ENCODE results near the gene ZNF521. TPM values are rescaled to one million over a fixed set of nuclear protein-coding genes. Genes with fewer than 3 reads are reported as not detected.

ZNF521 gene
- total and polyA plus RNA-seq, 2 experiments from 2014 or later, result 3.1 to 9.2 TPM

- Histone ChIP-seq H3K9me2 (ENCODE audit: insufficient read depth) (no peaks in the 10 kb centered on the region), H3K36me3 (ENCODE audit: insufficient read depth) (no peaks in the 10 kb centered on the region), H3K4me3 (no peak overlapping the region), H2AFZ (no peak overlapping the region), H3K27me3 (ENCODE audit: insufficient read depth) (no peaks in the 10 kb centered on the region), H3K79me2 (replicated peaks; ENCODE audit: insufficient read depth) (no peaks in the 10 kb centered on the region), H3F3A (replicated peaks; ENCODE audit: low read depth) (no peaks in the 10 kb centered on the region), H4K20me1 (replicated peaks; ENCODE audit: insufficient read depth) (no peaks in the 10 kb centered on the region), H3K27ac (ENCODE audit: low read depth) (no peak overlapping the region), H3K4me1 (ENCODE audit: insufficient read depth) (no peaks in the 10 kb centered on the region), H3K4me2 (no peak overlapping the region)
- DNase-seq (ENCODE audit: low spot score), result no peak
- Mint-ChIP-seq H3K27me3 (ENCODE audit: insufficient read depth, low read depth, poor library complexity) (no peaks in the 10 kb centered on the region), H3K27ac (no peak overlapping the region; the same call in 1 of the 2 replicates), H3K9me3 (no peaks in the 10 kb centered on the region), H3K4me3 (no peak overlapping the region), H3K4me1 (peaks cover 5% of the 10 kb centered on the region; the same call in 1 of the 3 replicates), H3K36me3 (ENCODE audit: low read depth) (no peaks in the 10 kb centered on the region)
- ATAC-seq, result no peak
- TF ChIP-seq, protein P1, sequence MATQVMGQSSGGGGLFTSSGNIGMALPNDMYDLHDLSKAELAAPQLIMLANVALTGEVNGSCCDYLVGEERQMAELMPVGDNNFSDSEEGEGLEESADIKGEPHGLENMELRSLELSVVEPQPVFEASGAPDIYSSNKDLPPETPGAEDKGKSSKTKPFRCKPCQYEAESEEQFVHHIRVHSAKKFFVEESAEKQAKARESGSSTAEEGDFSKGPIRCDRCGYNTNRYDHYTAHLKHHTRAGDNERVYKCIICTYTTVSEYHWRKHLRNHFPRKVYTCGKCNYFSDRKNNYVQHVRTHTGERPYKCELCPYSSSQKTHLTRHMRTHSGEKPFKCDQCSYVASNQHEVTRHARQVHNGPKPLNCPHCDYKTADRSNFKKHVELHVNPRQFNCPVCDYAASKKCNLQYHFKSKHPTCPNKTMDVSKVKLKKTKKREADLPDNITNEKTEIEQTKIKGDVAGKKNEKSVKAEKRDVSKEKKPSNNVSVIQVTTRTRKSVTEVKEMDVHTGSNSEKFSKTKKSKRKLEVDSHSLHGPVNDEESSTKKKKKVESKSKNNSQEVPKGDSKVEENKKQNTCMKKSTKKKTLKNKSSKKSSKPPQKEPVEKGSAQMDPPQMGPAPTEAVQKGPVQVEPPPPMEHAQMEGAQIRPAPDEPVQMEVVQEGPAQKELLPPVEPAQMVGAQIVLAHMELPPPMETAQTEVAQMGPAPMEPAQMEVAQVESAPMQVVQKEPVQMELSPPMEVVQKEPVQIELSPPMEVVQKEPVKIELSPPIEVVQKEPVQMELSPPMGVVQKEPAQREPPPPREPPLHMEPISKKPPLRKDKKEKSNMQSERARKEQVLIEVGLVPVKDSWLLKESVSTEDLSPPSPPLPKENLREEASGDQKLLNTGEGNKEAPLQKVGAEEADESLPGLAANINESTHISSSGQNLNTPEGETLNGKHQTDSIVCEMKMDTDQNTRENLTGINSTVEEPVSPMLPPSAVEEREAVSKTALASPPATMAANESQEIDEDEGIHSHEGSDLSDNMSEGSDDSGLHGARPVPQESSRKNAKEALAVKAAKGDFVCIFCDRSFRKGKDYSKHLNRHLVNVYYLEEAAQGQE (IDR thresholded peaks at IDR 0.05; ENCODE audit: unreplicated experiment), result no peak
- TF ChIP-seq, protein P2, sequence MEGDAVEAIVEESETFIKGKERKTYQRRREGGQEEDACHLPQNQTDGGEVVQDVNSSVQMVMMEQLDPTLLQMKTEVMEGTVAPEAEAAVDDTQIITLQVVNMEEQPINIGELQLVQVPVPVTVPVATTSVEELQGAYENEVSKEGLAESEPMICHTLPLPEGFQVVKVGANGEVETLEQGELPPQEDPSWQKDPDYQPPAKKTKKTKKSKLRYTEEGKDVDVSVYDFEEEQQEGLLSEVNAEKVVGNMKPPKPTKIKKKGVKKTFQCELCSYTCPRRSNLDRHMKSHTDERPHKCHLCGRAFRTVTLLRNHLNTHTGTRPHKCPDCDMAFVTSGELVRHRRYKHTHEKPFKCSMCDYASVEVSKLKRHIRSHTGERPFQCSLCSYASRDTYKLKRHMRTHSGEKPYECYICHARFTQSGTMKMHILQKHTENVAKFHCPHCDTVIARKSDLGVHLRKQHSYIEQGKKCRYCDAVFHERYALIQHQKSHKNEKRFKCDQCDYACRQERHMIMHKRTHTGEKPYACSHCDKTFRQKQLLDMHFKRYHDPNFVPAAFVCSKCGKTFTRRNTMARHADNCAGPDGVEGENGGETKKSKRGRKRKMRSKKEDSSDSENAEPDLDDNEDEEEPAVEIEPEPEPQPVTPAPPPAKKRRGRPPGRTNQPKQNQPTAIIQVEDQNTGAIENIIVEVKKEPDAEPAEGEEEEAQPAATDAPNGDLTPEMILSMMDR (conservative IDR thresholded peaks at IDR 0.05; ENCODE audit: low read depth in 2 of 2), result no peak
- TF ChIP-seq NANOG (IDR thresholded peaks at IDR 0.05; ENCODE audit: borderline replicate concordance), result no peak
Observed at GRCh38 chr18:25103468-25104155, 248.4 kb downstream of the ZNF521 start.

GRCh38 chr18:25102662-25103061 lies 249.3 kb downstream of the ZNF521 start:
- H3K4me1 ChIP-seq (ENCODE audit: insufficient read depth), result no peaks in the 10 kb centered on the region
- no peaks in the 10 kb centered on the region for H4K20me1 ChIP-seq (replicated peaks; ENCODE audit: insufficient read depth)
- no peak overlapping the region for H3K4me2 ChIP-seq
- Mint-ChIP-seq H3K4me1 (peaks cover 10% of the 10 kb centered on the region), H3K9me3 (no peaks in the 10 kb centered on the region), H3K4me3 (no peak overlapping the region), H3K27ac (no peak overlapping the region), H3K27me3 (ENCODE audit: insufficient read depth, low read depth, poor library complexity) (no peaks in the 10 kb centered on the region), H3K36me3 (ENCODE audit: low read depth) (no peaks in the 10 kb centered on the region)
- no peaks in the 10 kb centered on the region for H3K36me3 ChIP-seq (ENCODE audit: insufficient read depth)
- no peak overlapping the region for H3K27ac ChIP-seq (ENCODE audit: low read depth)
- H2AFZ ChIP-seq, result no peak overlapping the region
- H3K27me3 ChIP-seq (ENCODE audit: insufficient read depth), result no peaks in the 10 kb centered on the region
- H3K79me2 ChIP-seq (replicated peaks; ENCODE audit: insufficient read depth), result no peaks in the 10 kb centered on the region
- H3K4me3 ChIP-seq, result no peak overlapping the region
- H3K9me2 ChIP-seq (ENCODE audit: insufficient read depth), result no peaks in the 10 kb centered on the region
- no peak for DNase-seq (ENCODE audit: low spot score)
- ATAC-seq, result no peak
- H3F3A ChIP-seq (replicated peaks; ENCODE audit: low read depth), result no peaks in the 10 kb centered on the region
- TF ChIP-seq STAT1 (IDR thresholded peaks at IDR 0.05; ENCODE audit: unreplicated experiment) (no peak), ETS1 (IDR thresholded peaks at IDR 0.05) (no peak), ZNF331 (CRISPR knock-in tag; IDR thresholded peaks at IDR 0.05; ENCODE audit: low read depth) (no peak), EZH2 (IDR thresholded peaks at IDR 0.05; ENCODE audit: low read depth, unreplicated experiment) (no peak), POLR2AphosphoS5 (IDR thresholded peaks at IDR 0.05; ENCODE audit: low read depth) (no peak), JUNB (IDR thresholded peaks at IDR 0.05; ENCODE audit: unreplicated experiment) (no peak), NANOG (IDR thresholded peaks at IDR 0.05; ENCODE audit: borderline replicate concordance) (no peak), ZNF114 (CRISPR knock-in tag; IDR thresholded peaks at IDR 0.05) (no peak)
- TF ChIP-seq, protein P1 (IDR thresholded peaks at IDR 0.05; ENCODE audit: unreplicated experiment), result no peak
- TF ChIP-seq, protein P2 (conservative IDR thresholded peaks at IDR 0.05; ENCODE audit: low read depth in 2 of 2), result no peak

All from GM23338 (cell line).